ENCODE results near the gene PTPN1.

DNA sequence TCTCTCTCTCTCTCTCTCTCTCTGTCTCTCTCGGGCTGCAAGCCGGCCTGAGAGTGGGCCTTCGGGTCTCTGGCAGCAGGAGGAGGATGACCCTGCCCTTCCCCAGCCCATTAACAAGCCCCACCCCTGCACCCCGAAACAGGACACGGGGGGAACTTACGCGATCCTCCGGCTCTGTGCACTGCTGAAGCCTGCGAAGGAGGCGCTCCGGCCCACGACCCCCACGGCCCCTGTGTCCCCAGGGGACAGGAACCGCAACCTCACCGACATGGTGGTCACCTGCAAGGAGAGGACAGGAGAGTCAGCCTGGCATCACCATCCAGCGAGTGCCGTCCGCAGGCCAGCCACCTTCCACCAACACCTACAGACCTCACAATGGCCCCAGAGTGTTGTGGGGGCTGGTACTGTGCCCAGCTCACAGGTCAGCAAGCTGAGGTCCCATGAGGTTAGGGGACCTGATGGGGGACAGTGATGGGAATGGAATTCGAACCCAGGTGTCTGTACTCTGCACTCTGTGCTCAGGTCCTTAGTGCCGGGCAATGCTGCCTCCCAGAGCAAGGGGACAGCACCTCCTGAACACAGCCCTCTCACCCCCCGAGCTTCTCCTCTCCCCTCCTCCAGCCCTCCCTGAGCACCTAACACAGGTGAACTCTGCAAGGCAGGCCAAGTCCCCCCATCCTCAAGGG is 120.5 kb downstream of the PTPN1 start:
- TF ChIP-seq, protein P1, sequence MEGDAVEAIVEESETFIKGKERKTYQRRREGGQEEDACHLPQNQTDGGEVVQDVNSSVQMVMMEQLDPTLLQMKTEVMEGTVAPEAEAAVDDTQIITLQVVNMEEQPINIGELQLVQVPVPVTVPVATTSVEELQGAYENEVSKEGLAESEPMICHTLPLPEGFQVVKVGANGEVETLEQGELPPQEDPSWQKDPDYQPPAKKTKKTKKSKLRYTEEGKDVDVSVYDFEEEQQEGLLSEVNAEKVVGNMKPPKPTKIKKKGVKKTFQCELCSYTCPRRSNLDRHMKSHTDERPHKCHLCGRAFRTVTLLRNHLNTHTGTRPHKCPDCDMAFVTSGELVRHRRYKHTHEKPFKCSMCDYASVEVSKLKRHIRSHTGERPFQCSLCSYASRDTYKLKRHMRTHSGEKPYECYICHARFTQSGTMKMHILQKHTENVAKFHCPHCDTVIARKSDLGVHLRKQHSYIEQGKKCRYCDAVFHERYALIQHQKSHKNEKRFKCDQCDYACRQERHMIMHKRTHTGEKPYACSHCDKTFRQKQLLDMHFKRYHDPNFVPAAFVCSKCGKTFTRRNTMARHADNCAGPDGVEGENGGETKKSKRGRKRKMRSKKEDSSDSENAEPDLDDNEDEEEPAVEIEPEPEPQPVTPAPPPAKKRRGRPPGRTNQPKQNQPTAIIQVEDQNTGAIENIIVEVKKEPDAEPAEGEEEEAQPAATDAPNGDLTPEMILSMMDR (IDR thresholded peaks at IDR 0.05), result no peak
- TF ChIP-seq POLR2A (IDR thresholded peaks at IDR 0.05), result no peak

All from Peyer's patch (tissue), 4 donors.